Measurements from ENCODE around the gene KCNH5.
"Not testable (repeated sequence)": the region's sequence is repeated elsewhere in the genome, so short reads cannot be mapped to it uniquely, and the experiment has no call there.

KCNH5 gene

GRCh38 chr14:62776300-62776699 is 269.0 kb downstream of the KCNH5 start:
- no peaks in the 10 kb centered on the region for H3K27me3 Mint-ChIP-seq (ENCODE audit: low read depth)
- H3K9me3 Mint-ChIP-seq: peaks cover 9% of the 10 kb centered on the region
- H3K4me1 Mint-ChIP-seq: peaks cover 7% of the 10 kb centered on the region
- no peak for TF ChIP-seq CTCF (IDR thresholded peaks at IDR 0.05; ENCODE audit: unreplicated experiment in 3 of 3)
- no peak overlapping the region for H3K4me3 Mint-ChIP-seq
- H3K36me3 Mint-ChIP-seq (ENCODE audit: low read depth): no peaks in the 10 kb centered on the region
- H3K27ac Mint-ChIP-seq: no peak overlapping the region

DNA sequence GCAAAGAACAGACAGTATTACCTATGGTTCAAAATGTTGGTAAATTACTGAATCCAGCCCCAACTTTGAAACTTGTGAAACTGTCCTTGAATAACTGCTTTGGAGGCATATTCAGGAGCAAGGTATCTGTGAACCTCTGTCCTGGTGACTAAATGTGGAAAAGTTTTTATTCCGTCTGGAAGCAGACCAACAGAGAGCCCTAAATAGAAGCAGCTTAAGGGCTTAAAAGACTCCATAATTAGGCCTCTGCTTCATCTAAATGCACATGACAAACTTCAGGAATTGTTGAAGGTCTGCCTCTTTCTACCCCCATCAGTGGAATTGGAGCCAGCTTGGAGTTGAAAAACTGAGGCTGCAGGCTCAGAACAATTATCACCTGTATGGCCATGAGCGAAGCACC is 276.5 kb downstream of the KCNH5 start:
- Mint-ChIP-seq H3K27ac (no peak overlapping the region), H3K4me1 (peaks cover 10% of the 10 kb centered on the region), H3K4me3 (no peak overlapping the region), H3K36me3 (ENCODE audit: low read depth) (no peaks in the 10 kb centered on the region), H3K27me3 (ENCODE audit: low read depth) (no peaks in the 10 kb centered on the region), H3K9me3 (no peaks in the 10 kb centered on the region)
- TF ChIP-seq CTCF (IDR thresholded peaks at IDR 0.05; ENCODE audit: unreplicated experiment in 3 of 3): no peak

DNA sequence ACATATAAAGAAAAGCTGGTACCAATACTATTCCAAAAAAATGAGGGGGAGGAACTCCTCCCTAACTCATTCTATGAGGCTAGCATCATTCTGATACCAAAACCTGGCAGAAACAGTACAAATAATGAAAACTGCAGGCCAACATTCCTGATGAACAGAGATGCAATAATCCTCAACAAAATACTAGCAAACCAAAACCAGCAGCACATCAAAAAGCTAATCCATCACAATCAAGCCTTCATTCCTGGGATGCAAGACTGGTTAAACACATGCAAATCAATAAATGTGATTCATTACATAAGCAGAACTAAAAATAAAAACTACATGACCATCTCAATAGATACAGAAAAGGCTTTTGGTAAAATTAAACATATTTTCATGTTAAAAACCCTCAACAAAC is 281.3 kb downstream of the KCNH5 start:
- TF ChIP-seq CTCF (IDR thresholded peaks at IDR 0.05; ENCODE audit: unreplicated experiment in 3 of 3): no peak
- no peaks in the 10 kb centered on the region for H3K9me3 Mint-ChIP-seq
- H3K36me3 Mint-ChIP-seq (ENCODE audit: low read depth): no peaks in the 10 kb centered on the region
- peaks cover under 1% of the 10 kb centered on the region for H3K4me1 Mint-ChIP-seq
- no peaks in the 10 kb centered on the region for H3K27me3 Mint-ChIP-seq (ENCODE audit: low read depth)
- H3K27ac Mint-ChIP-seq: no peak overlapping the region
- no peak overlapping the region for H3K4me3 Mint-ChIP-seq

GRCh38 chr14:62759796-62760195 is 285.5 kb downstream of the KCNH5 start:
- no peak for TF ChIP-seq CTCF (IDR thresholded peaks at IDR 0.05; ENCODE audit: unreplicated experiment in 3 of 3)
- H3K4me3 Mint-ChIP-seq: no peak overlapping the region
- no peak overlapping the region for H3K27ac Mint-ChIP-seq
- no peaks in the 10 kb centered on the region for H3K36me3 Mint-ChIP-seq (ENCODE audit: low read depth)
- peaks cover 13% of the 10 kb centered on the region for H3K9me3 Mint-ChIP-seq
- H3K4me1 Mint-ChIP-seq: no peaks in the 10 kb centered on the region
- no peaks in the 10 kb centered on the region for H3K27me3 Mint-ChIP-seq (ENCODE audit: low read depth)

DNA sequence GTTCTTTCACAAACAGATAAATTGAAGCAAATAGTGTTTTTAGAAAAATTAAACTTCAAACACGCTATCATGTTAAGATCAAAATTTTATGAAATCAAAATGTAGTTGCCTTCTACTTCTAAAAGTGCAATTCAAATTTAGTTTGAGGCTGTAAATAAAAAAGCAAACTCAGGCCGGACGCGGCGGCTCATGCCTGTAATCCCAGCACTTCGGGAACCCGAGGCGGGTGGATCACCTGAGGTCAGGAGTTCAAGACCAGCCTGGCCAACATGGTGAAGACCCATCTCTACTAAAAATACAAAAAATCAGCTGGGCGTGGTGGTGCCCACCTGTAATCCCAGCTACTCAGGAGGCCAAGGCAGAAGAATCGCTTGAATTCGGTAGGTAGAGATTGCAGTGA is 298.4 kb downstream of the KCNH5 start:
- not testable (repeated sequence) for H3K4me3 Mint-ChIP-seq; H3K27me3 Mint-ChIP-seq (ENCODE audit: low read depth); H3K27ac Mint-ChIP-seq; H3K4me1 Mint-ChIP-seq; H3K36me3 Mint-ChIP-seq (ENCODE audit: low read depth); H3K9me3 Mint-ChIP-seq

DNA sequence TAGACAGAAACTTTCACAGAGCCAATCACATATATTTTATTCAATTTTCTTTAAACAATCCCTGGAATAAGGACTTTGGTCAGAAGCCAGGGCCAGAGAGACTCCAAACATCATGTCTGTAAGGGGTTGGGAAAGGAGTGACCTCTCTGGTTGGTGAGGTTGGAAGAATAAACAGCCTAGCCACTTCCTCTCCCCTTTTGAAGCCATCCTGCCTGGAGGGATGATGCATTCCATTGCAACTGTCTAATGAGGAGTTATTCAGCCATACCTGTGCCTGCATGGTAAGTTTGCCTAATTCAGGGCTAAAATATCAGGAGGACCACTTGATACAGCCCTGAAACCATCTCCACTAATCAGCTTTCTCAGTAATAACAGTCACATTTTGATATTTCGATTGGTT is 299.8 kb downstream of the KCNH5 start:
- Mint-ChIP-seq H3K27me3 (ENCODE audit: low read depth) (peaks cover 3% of the 10 kb centered on the region), H3K4me3 (no peak overlapping the region), H3K36me3 (ENCODE audit: low read depth) (no peaks in the 10 kb centered on the region), H3K4me1 (no peaks in the 10 kb centered on the region), H3K9me3 (no peaks in the 10 kb centered on the region), H3K27ac (no peak overlapping the region)
- no peak for TF ChIP-seq CTCF (IDR thresholded peaks at IDR 0.05; ENCODE audit: unreplicated experiment in 3 of 3)

- Mint-ChIP-seq H3K4me1 (no peaks in the 10 kb centered on the region), H3K27me3 (ENCODE audit: low read depth) (no peaks in the 10 kb centered on the region), H3K27ac (no peak overlapping the region), H3K4me3 (no peak overlapping the region), H3K36me3 (ENCODE audit: low read depth) (no peaks in the 10 kb centered on the region), H3K9me3 (no peaks in the 10 kb centered on the region)
- no peak for TF ChIP-seq CTCF (IDR thresholded peaks at IDR 0.05; ENCODE audit: unreplicated experiment in 3 of 3)
Measured at GRCh38 chr14:62743560-62743959, 301.7 kb downstream of the KCNH5 start.

Data from nephron (organoid).